Hepatocyte (in vitro differentiated cells): ENCODE measurements around the gene PLEK2. TPM values are rescaled to one million over a fixed set of nuclear protein-coding genes. Genes with fewer than 3 reads are reported as not detected.
A peak's percentile ranks its signal among the peaks of the same experiment; 100 is the strongest.
"Not testable (repeated sequence)": the region's sequence is repeated elsewhere in the genome, so short reads cannot be mapped to it uniquely, and the experiment has no call there.

Experiments
- DNase-seq: peaks from one replicate; pipeline ENCODE4 v3.0.0-alpha.2; 2016; ENCODE audit warnings: low spot score
- H2AFZ ChIP-seq: fragments of 200-600 bp; sonication (generic); 2 replicates; pipeline ENCODE4 v1.6.0; 2016; ENCODE audit warnings: antibody characterized with exemption, mild to moderate bottlenecking
- H3K27ac ChIP-seq: fragments of 200-600 bp; sonication (generic); 2 replicates; pipeline ENCODE4 v1.5.1; 2016; ENCODE audit warnings: mild to moderate bottlenecking
- H3K27me3 ChIP-seq: fragments of 200-600 bp; sonication (generic); 2 replicates; pipeline ENCODE4 v1.6.1; 2016
- H3K36me3 ChIP-seq: fragments of 200-600 bp; sonication (generic); replicated peaks from 2 replicates; pipeline ENCODE4 v1.5.1; 2016; ENCODE audit warnings: low read depth; ENCODE audit not compliant: insufficient read depth
- H3K4me1 ChIP-seq: fragments of 200-600 bp; sonication (generic); 2 replicates; pipeline ENCODE4 v1.5.1; 2016; ENCODE audit warnings: mild to moderate bottlenecking, moderate library complexity; ENCODE audit not compliant: insufficient read depth
- H3K4me2 ChIP-seq: fragments of 200-600 bp; sonication (generic); 2 replicates; pipeline ENCODE4 v1.6.0; 2016
- H3K4me3 ChIP-seq: fragments of 200-600 bp; sonication (generic); 2 replicates; pipeline ENCODE4 v1.5.1; 2016; ENCODE audit warnings: mild to moderate bottlenecking
- H3K79me2 ChIP-seq: fragments of 200-600 bp; sonication (generic); 2 replicates; pipeline ENCODE4 v1.6.0; 2017; ENCODE audit warnings: mild to moderate bottlenecking
- H3K9me2 ChIP-seq: fragments of 200-600 bp; sonication (generic); replicated peaks from 2 replicates; pipeline ENCODE4 v1.6.0; 2017; ENCODE audit warnings: mild to moderate bottlenecking; ENCODE audit not compliant: insufficient read depth
- H3K9me3 ChIP-seq: fragments of 200-600 bp; sonication (generic); 2 replicates; pipeline ENCODE4 v1.5.1; 2016; ENCODE audit warnings: low read depth, mild to moderate bottlenecking
- H4K20me1 ChIP-seq: fragments of 200-600 bp; sonication (generic); 2 replicates; pipeline ENCODE4 v1.6.0; 2016; ENCODE audit warnings: mild to moderate bottlenecking; ENCODE audit not compliant: insufficient read depth, poor library complexity, severe bottlenecking
- CTCF ChIP-seq: fragments of 200-600 bp; sonication (generic); IDR thresholded peaks from 2 replicates; pipeline ENCODE4 v1.5.1; 2016; ENCODE audit warnings: antibody characterized with exemption, mild to moderate bottlenecking; ENCODE audit not compliant: poor library complexity
- EZH2 ChIP-seq: fragments of 200-600 bp; sonication (generic); IDR thresholded peaks from 2 replicates; pipeline ENCODE4 v1.6.1; 2016; ENCODE audit warnings: antibody characterized with exemption, mild to moderate bottlenecking, borderline replicate concordance
- EZH2phosphoT487 ChIP-seq: fragments of 200-600 bp; sonication (generic); IDR thresholded peaks from one replicate; pipeline ENCODE4 v1.6.1; 2018; ENCODE audit warnings: antibody characterized with exemption, mild to moderate bottlenecking, low read depth, moderate library complexity; ENCODE audit not compliant: unreplicated experiment, severe bottlenecking
- WGBS: methylation state at CpG from one replicate; pipeline ENCODE4 v1.1.6; 2016; ENCODE audit warnings: low lambda C conversion rate; ENCODE audit errors: missing lambda C conversion rate; 5-methylcytosine and 5-hydroxymethylcytosine counted together
- polyA plus RNA-seq: library from polyadenylated mRNA; unstranded; fragments of >200 nt; fragmentation: Nextera tagmentation; extraction: Ambion mirVana; gene quantifications from 2 replicates; pipeline ENCODE4 v1.2.1, GENCODE V29; 2016
- total RNA-seq: library from RNA; depleted of rRNA; stranded (reverse); fragments of >200 nt; gene quantifications from 2 replicates; pipeline ENCODE4 v1.2.3, GENCODE V29; 2014

PLEK2 gene
- total and polyA plus RNA-seq, 2 experiments from 2014 or later: 4.8 to 14.6 TPM

GRCh38 chr14:67417633-67418032, 5.7 kb upstream of the PLEK2 start:
- Histone ChIP-seq H2AFZ (no peak overlapping the region), H3K9me3 (no peaks in the 10 kb centered on the region)

GRCh38 chr14:67416810-67417209, 4.8 kb upstream of the PLEK2 start:
- no peaks in the 10 kb centered on the region for H4K20me1 ChIP-seq
- H3K9me2 ChIP-seq: no peaks in the 10 kb centered on the region
- peaks cover 8% of the 10 kb centered on the region for H3K4me1 ChIP-seq
- no peak overlapping the region for H3K4me2 ChIP-seq
- no peak overlapping the region for H2AFZ ChIP-seq
- H3K9me3 ChIP-seq: no peaks in the 10 kb centered on the region
- no peaks in the 10 kb centered on the region for H3K27me3 ChIP-seq
- no peak overlapping the region for H3K4me3 ChIP-seq
- H3K27ac ChIP-seq: no peak overlapping the region
- no peaks in the 10 kb centered on the region for H3K79me2 ChIP-seq
- 85% methylated on average over 2 of the region's 2 CpGs for WGBS
- no peaks in the 10 kb centered on the region for H3K36me3 ChIP-seq
- DNase-seq: no peak
- no peak for TF ChIP-seq EZH2
- no peak for TF ChIP-seq EZH2phosphoT487
- TF ChIP-seq CTCF: no peak

More at GRCh38 chr14:67417633-67418032, 5.7 kb upstream of the PLEK2 start:
- Histone ChIP-seq H3K36me3 (no peaks in the 10 kb centered on the region), H3K4me3 (no peak overlapping the region), H3K79me2 (no peaks in the 10 kb centered on the region), H3K4me1 (peaks cover 8% of the 10 kb centered on the region), H3K27me3 (no peaks in the 10 kb centered on the region), H3K9me2 (no peaks in the 10 kb centered on the region), H3K4me2 (no peak overlapping the region), H3K27ac (no peak overlapping the region), H4K20me1 (no peaks in the 10 kb centered on the region)
- 87% methylated on average over 3 of the region's 3 CpGs for WGBS
- TF ChIP-seq EZH2 (no peak), EZH2phosphoT487 (no peak), CTCF (no peak)
- no peak for DNase-seq

- Histone ChIP-seq H4K20me1 (no peaks in the 10 kb centered on the region), H3K4me2 (no peak overlapping the region), H3K79me2 (no peaks in the 10 kb centered on the region), H3K27me3 (no peaks in the 10 kb centered on the region), H3K4me1 (peaks cover 8% of the 10 kb centered on the region), H3K36me3 (no peaks in the 10 kb centered on the region), H3K27ac (no peak overlapping the region), H2AFZ (no peak overlapping the region), H3K9me2 (no peaks in the 10 kb centered on the region), H3K9me3 (no peaks in the 10 kb centered on the region), H3K4me3 (no peak overlapping the region)
- 65% methylated on average over 8 of the region's 8 CpGs for WGBS
- TF ChIP-seq EZH2phosphoT487 (no peak), EZH2 (no peak), CTCF (no peak)
- peak; percentile 40 for DNase-seq
Measured at GRCh38 chr14:67416085-67416484, 4.1 kb upstream of the PLEK2 start.

- not testable (repeated sequence) for H3K79me2 ChIP-seq, H3K4me1 ChIP-seq, DNase-seq, H3K36me3 ChIP-seq, H3K27me3 ChIP-seq, H2AFZ ChIP-seq, H3K4me3 ChIP-seq, H3K9me2 ChIP-seq, H3K4me2 ChIP-seq, H4K20me1 ChIP-seq, H3K9me3 ChIP-seq, H3K27ac ChIP-seq
- 94% methylated on average over 5 of the region's 5 CpGs for WGBS
Measured at GRCh38 chr14:67415610-67416009, 3.6 kb upstream of the PLEK2 start.
